ENCODE measurements around the gene CHML. TPM values are rescaled to one million over a fixed set of nuclear protein-coding genes. Genes with fewer than 3 reads are reported as not detected.

The CHML gene
- total and polyA plus RNA-seq, 8 donors, result 1.1 to 26.4 (median 2.8) TPM

DNA sequence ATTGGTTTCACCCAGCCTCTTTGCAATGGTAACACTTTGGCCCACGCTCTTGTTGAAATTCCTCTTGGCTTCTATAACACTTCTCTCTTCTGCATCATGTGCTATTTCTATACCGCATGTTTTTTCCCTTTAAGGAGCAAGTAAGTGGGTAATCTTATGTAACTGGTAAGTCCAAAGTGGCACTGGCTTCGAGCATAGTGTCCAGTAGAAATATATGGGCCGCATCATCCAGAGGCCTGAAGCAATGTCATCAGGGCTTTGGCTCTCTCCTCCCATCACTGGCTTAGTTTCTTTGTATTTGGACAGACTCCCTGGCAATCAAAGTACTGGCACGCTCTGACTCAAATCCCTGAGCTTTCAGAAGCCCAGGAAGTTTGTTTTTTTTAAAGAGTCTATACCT, 17.5 kb downstream of the CHML start:
- H3K27ac ChIP-seq, result no peak overlapping the region
- WGBS, 5 donors, result 84 to 91% (median 88%) methylated on average over 5 of the region's 5 CpGs
- no peak for DNase-seq
- H3K4me1 ChIP-seq, result peaks cover 0 to 5% (median 0%) of the 10 kb centered on the region in 4 donors
- intact Hi-C loops (cut with DNase I; ENCODE audit: low total_unique reads), result no loop called here
- no peaks in the 10 kb centered on the region for H3K27me3 ChIP-seq
- H3K4me3 ChIP-seq, result no peak overlapping the region
- H3K36me3 ChIP-seq, result no peaks in the 10 kb centered on the region
- TF ChIP-seq POLR2A (IDR thresholded peaks at IDR 0.05) (no peak), EP300 (IDR thresholded peaks at IDR 0.05) (no peak)
- no peaks in the 10 kb centered on the region for H3K9me3 ChIP-seq

DNA sequence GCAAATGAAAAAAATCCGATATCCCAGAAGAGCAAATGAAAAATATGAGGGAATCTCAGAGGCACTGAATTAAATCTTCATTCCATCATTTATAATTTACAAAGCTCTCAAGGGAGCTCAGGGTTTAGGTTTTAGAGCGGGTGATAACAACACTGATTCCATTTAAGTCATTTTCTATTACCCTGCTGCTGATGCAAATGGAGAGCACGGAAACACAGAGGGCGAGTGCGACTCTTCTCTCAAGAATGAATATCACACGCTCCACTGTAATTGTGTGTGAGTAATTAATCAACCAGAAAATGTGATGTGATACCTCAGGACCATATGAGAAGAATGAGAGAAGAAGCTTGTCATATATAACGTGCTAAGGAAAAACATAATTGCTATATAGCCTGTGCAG, 22.7 kb downstream of the CHML start:
- no peaks in the 10 kb centered on the region for H3K9me3 ChIP-seq
- intact Hi-C loops (cut with DNase I; ENCODE audit: low total_unique reads), result no loop called here

DNA sequence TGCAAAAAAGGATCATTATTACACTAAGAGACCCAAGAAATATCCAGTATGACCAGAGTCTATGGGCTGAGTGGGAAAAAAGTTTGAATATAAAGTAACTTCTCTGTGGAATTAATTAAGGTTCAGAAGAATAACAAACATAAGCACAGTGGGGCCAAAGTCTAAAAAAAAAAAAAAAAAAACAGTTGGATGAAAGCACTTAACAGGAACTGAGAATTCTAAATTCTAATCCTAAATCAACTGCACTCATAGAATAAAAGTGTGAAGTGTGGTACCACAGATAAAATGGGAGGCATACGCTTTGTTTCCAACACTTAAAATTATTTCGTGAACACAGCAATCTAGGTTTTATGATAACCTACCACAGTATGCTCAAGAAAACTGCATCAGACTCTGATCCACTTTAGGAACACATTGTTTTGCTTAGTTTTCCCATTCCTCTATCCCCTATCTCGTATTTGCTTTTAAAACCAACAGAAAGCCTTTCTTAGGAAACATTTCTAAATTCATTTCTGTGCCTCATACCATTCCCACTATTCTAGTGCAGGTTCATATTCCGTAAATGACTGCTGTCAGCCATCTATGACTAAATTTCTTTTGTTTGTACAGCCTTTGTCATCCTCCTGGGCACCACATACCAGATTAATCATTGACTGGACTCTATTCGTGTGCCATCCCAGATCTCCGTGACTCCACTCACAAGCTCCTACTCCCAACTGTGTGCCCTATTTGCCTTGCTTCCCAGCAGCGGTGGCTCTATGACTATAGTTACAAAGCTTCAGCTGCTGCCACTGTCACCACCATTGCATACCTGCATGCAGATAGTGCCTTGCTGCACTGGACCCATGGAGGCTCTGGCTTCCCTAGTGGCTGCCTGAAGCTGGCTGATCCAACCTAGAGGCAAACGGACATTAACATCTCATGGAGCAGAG, 24.9 kb downstream of the CHML start:
- 40 to 65% (median 60%) methylated on average over 8 of the region's 8 CpGs for WGBS, 5 donors
- no peaks in the 10 kb centered on the region for H3K36me3 ChIP-seq
- DNase-seq, result peak in 1 of 2 donors; percentile 38
- H3K4me3 ChIP-seq, result no peak overlapping the region
- H3K9me3 ChIP-seq, result no peaks in the 10 kb centered on the region
- peak overlapping the region in 1 of 5 donors; percentile 8 for H3K27ac ChIP-seq
- TF ChIP-seq, protein P1, sequence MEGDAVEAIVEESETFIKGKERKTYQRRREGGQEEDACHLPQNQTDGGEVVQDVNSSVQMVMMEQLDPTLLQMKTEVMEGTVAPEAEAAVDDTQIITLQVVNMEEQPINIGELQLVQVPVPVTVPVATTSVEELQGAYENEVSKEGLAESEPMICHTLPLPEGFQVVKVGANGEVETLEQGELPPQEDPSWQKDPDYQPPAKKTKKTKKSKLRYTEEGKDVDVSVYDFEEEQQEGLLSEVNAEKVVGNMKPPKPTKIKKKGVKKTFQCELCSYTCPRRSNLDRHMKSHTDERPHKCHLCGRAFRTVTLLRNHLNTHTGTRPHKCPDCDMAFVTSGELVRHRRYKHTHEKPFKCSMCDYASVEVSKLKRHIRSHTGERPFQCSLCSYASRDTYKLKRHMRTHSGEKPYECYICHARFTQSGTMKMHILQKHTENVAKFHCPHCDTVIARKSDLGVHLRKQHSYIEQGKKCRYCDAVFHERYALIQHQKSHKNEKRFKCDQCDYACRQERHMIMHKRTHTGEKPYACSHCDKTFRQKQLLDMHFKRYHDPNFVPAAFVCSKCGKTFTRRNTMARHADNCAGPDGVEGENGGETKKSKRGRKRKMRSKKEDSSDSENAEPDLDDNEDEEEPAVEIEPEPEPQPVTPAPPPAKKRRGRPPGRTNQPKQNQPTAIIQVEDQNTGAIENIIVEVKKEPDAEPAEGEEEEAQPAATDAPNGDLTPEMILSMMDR (IDR thresholded peaks at IDR 0.05), result no peak
- TF ChIP-seq POLR2A (IDR thresholded peaks at IDR 0.05), result no peak
- no peak for TF ChIP-seq POLR2AphosphoS5 (IDR thresholded peaks at IDR 0.05)
- no peak for TF ChIP-seq EP300 (IDR thresholded peaks at IDR 0.05)
- no peaks in the 10 kb centered on the region for H3K27me3 ChIP-seq
- intact Hi-C loops (cut with DNase I; ENCODE audit: low total_unique reads), result no loop called here
- peaks cover 0 to 32% (median 17%) of the 10 kb centered on the region in 4 donors for H3K4me1 ChIP-seq

More for the DNA sequence above, 22.7 kb downstream of the CHML start:
- TF ChIP-seq POLR2AphosphoS5 (IDR thresholded peaks at IDR 0.05) (no peak), POLR2A (IDR thresholded peaks at IDR 0.05) (no peak), EP300 (IDR thresholded peaks at IDR 0.05) (no peak)
- TF ChIP-seq, protein P1 (IDR thresholded peaks at IDR 0.05), result no peak
- DNase-seq, result no peak
- Histone ChIP-seq H3K27me3 (no peaks in the 10 kb centered on the region), H3K4me1 (peaks cover 0 to 16% (median 9%) of the 10 kb centered on the region in 4 donors), H3K36me3 (no peaks in the 10 kb centered on the region), H3K4me3 (no peak overlapping the region), H3K27ac (no peak overlapping the region)
- 92 to 96% (median 95%) methylated on average over 7 of the region's 7 CpGs for WGBS, 5 donors

DNA sequence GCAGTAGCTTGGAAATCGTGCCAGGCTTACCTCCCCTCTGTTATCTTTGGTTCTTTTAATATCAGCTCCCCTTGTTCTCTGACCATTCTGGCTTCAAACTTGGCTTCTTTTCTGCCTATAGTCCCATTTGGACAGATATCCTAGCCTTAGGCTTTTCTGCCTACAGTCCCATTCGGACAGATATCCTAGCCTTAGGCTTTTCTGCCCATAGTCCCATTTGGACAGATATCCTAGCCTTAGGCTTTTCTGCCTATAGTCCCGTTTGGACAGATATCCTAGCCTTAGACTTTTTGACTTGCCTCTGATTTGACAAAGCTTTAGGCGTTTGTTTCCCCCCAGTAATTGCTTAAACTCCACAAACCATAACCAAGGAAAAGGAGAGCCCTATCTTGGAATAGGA, 25.6 kb downstream of the CHML start:
- TF ChIP-seq POLR2A (IDR thresholded peaks at IDR 0.05) (no peak), EP300 (IDR thresholded peaks at IDR 0.05) (no peak)
- Histone ChIP-seq H3K36me3 (no peaks in the 10 kb centered on the region), H3K9me3 (no peaks in the 10 kb centered on the region), H3K27ac (no peak overlapping the region), H3K4me3 (no peak overlapping the region), H3K27me3 (no peaks in the 10 kb centered on the region), H3K4me1 (peaks cover 0 to 38% (median 22%) of the 10 kb centered on the region in 4 donors)
- WGBS, 5 donors, result 56 to 64% (median 58%) methylated on average over 4 of the region's 4 CpGs
- intact Hi-C loops (cut with DNase I; ENCODE audit: low total_unique reads), result no loop called here
- DNase-seq, result no peak

DNA sequence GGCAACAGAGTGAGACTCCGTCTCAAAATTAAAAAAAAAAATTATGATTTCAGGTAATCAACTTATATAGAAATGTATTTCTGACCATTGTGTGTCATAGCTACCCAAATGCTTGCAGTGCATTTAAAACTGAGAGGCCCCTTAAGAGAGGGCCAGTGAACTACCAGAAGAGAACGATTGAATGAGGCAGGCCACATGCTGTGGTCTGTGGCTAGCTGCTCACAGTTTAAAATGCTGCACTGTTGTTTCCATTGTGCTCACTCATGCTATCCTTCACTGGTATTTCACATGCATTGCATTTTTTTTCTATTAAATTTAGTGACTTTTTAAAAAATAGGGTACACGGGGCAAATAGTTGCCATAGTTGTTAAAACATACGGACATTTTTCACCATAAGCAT, 26.0 kb downstream of the CHML start:
- intact Hi-C loops (cut with DNase I; ENCODE audit: low total_unique reads), result no loop called here
- H3K27ac ChIP-seq, result no peak overlapping the region

More for the DNA sequence above, 26.0 kb downstream of the CHML start:
- H3K27me3 ChIP-seq, result no peaks in the 10 kb centered on the region
- no peaks in the 10 kb centered on the region for H3K36me3 ChIP-seq
- H3K9me3 ChIP-seq, result no peaks in the 10 kb centered on the region
- H3K4me1 ChIP-seq, result peaks cover 0 to 38% (median 22%) of the 10 kb centered on the region in 4 donors
- TF ChIP-seq, protein P1 (IDR thresholded peaks at IDR 0.05), result no peak
- TF ChIP-seq POLR2A (IDR thresholded peaks at IDR 0.05) (no peak), EP300 (IDR thresholded peaks at IDR 0.05) (no peak), POLR2AphosphoS5 (IDR thresholded peaks at IDR 0.05) (no peak)
- no peak for DNase-seq
- 77 to 89% (median 85%) methylated on average over 4 of the region's 4 CpGs for WGBS, 5 donors
- no peak overlapping the region for H3K4me3 ChIP-seq
